Liver (tissue), 9 donors: ENCODE measurements around the gene P2RY13. TPM values are rescaled to one million over a fixed set of nuclear protein-coding genes. Genes with fewer than 3 reads are reported as not detected.

Experiments used
- DNase-seq: peaks from one replicate; pipeline ENCODE4 v3.0.0-alpha.2; 2017; ENCODE audit warnings: low spot score
- H3K27ac ChIP-seq, 2 donors: one replicate each; pipeline ENCODE4 v1.7.0; 2013; ENCODE audit warnings: inconsistent platforms in 2 of 2, low read length in 2 of 2, control low read depth in 1 of 2, low read depth in 1 of 2, mild to moderate bottlenecking in 1 of 2
- H3K27me3 ChIP-seq, 4 donors: one replicate each; pipeline versions ENCODE4 v1.6.1 to v1.7.0; 2013; ENCODE audit warnings: low read length in 3 of 4, inconsistent platforms in 1 of 4, mild to moderate bottlenecking in 1 of 4, moderate library complexity in 1 of 4; ENCODE audit not compliant: control insufficient read depth in 4 of 4, insufficient read depth in 4 of 4
- H3K36me3 ChIP-seq, 4 donors: one replicate each; pipeline versions ENCODE4 v1.6.1 to v1.7.0; 2013; ENCODE audit warnings: low read length in 3 of 4, mild to moderate bottlenecking in 3 of 4, low read depth in 1 of 4, moderate library complexity in 1 of 4; ENCODE audit not compliant: control insufficient read depth in 4 of 4, insufficient read depth in 3 of 4
- H3K4me1 ChIP-seq, 4 donors: one replicate each; pipeline versions ENCODE4 v1.6.1 to v1.7.0; 2013; ENCODE audit warnings: low read length in 3 of 4, mild to moderate bottlenecking in 3 of 4, moderate library complexity in 1 of 4; ENCODE audit not compliant: control insufficient read depth in 4 of 4, insufficient read depth in 4 of 4
- H3K4me3 ChIP-seq, 3 donors: one replicate each; pipeline versions ENCODE4 v1.6.1 to v1.7.0; 2013; ENCODE audit warnings: low read length in 3 of 3, control low read depth in 1 of 3, low read depth in 1 of 3, mild to moderate bottlenecking in 1 of 3
- H3K9ac ChIP-seq, 2 donors: one replicate each; pipeline ENCODE4 v1.7.0; 2013; ENCODE audit warnings: low read length in 2 of 2, mild to moderate bottlenecking in 2 of 2, moderate library complexity in 2 of 2, control low read depth in 1 of 2, low read depth in 1 of 2
- H3K9me3 ChIP-seq, 4 donors: one replicate each; pipeline versions ENCODE4 v1.6.1 to v1.7.0; 2013; ENCODE audit warnings: low read length in 3 of 4; ENCODE audit not compliant: control insufficient read depth in 4 of 4
- EGR1 ChIP-seq, 2 donors: IDR thresholded peaks; 2 replicates each; pipeline ENCODE4 v1.6.1; 2016 to 2018; ENCODE audit warnings: antibody characterized with exemption in 2 of 2, low read depth in 2 of 2
- FOXA1 ChIP-seq: IDR thresholded peaks from 2 replicates; pipeline ENCODE4 v1.6.1; 2016; ENCODE audit warnings: antibody characterized with exemption
- HNF4G ChIP-seq: IDR thresholded peaks from 2 replicates; pipeline ENCODE4 v1.6.1; 2016; ENCODE audit warnings: antibody characterized with exemption
- NR2F2 ChIP-seq: IDR thresholded peaks from 2 replicates; pipeline ENCODE4 v1.6.1; 2016; ENCODE audit warnings: antibody characterized with exemption
- RAD21 ChIP-seq, 2 donors: IDR thresholded peaks; 2 replicates each; pipeline ENCODE4 v1.6.1; 2016; ENCODE audit warnings: antibody characterized with exemption in 2 of 2, mild to moderate bottlenecking in 2 of 2
- RXRA ChIP-seq, 2 donors: IDR thresholded peaks; 2 replicates each; pipeline ENCODE4 v1.6.1; 2017 to 2018; ENCODE audit warnings: antibody characterized with exemption in 2 of 2, mild to moderate bottlenecking in 1 of 2
- TAF1 ChIP-seq: conservative IDR thresholded peaks from 2 replicates; pipeline ENCODE4 v1.6.1; 2016; ENCODE audit warnings: antibody characterized with exemption, mild to moderate bottlenecking
- YY1 ChIP-seq: IDR thresholded peaks from 2 replicates; pipeline ENCODE4 v1.6.1; 2016; ENCODE audit warnings: antibody characterized with exemption, mild to moderate bottlenecking
- WGBS: extraction: QIAGEN DNeasy Blood & Tissue Kit; methylation state at CpG from one replicate; pipeline ENCODE4 v1.1.7; 2013; 5-methylcytosine and 5-hydroxymethylcytosine counted together
- polyA plus RNA-seq, 2 donors: library from polyadenylated mRNA; stranded (reverse) in 1 of 2; unstranded in 1 of 2; fragments of 200-250 nt in 1 of 2; fragments of >200 nt in 1 of 2; fragmentation: Nextera tagmentation in 1 of 2; extraction: Ambion mirVana in 1 of 2; gene quantifications; one replicate each; pipeline versions ENCODE4 v1.2.1 to v1.2.3, GENCODE V29; 2013 to 2015
- total RNA-seq, 2 donors: library from RNA; depleted of rRNA; stranded (reverse); fragments of >200 nt; gene quantifications; one replicate each; pipeline ENCODE4 v1.2.3, GENCODE V29; 2014
- TF ChIP-seq, protein P1 (sequence below): IDR thresholded peaks from 2 replicates; pipeline ENCODE4 v1.6.1; 2016; ENCODE audit warnings: antibody characterized with exemption
- TF ChIP-seq, protein P2 (sequence below): IDR thresholded peaks from 2 replicates; pipeline ENCODE4 v1.6.1; 2016; ENCODE audit warnings: antibody characterized with exemption, mild to moderate bottlenecking
- TF ChIP-seq, protein P3 (sequence below): IDR thresholded peaks from 2 replicates; pipeline ENCODE4 v1.6.1; 2016; ENCODE audit warnings: antibody characterized with exemption
- TF ChIP-seq, protein P4 (sequence below): IDR thresholded peaks from 2 replicates; pipeline ENCODE4 v1.6.1; 2016; ENCODE audit warnings: antibody characterized with exemption
- donor health status: healthy.
- donor health status: healthy.
- donor health status: healthy.
- donor health status: healthy.
- donor health status: healthy.

P2RY13 gene
- total and polyA plus RNA-seq, 4 donors = 1.3 to 6.1 (median 3.2) TPM

GRCh38 chr3:151315136-151315535 is 14.2 kb downstream of the P2RY13 start:
- no peaks in the 10 kb centered on the region for H3K36me3 ChIP-seq
- TF ChIP-seq HNF4G (no peak), RXRA (IDR thresholded peaks at IDR 0.05) (no peak), YY1 (no peak), EGR1 (IDR thresholded peaks at IDR 0.05; ENCODE audit: low read depth in 2 of 2) (no peak), NR2F2 (no peak)
- TF ChIP-seq, protein P1, sequence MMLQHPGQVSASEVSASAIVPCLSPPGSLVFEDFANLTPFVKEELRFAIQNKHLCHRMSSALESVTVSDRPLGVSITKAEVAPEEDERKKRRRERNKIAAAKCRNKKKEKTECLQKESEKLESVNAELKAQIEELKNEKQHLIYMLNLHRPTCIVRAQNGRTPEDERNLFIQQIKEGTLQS = no peak
- TF ChIP-seq, protein P2, sequence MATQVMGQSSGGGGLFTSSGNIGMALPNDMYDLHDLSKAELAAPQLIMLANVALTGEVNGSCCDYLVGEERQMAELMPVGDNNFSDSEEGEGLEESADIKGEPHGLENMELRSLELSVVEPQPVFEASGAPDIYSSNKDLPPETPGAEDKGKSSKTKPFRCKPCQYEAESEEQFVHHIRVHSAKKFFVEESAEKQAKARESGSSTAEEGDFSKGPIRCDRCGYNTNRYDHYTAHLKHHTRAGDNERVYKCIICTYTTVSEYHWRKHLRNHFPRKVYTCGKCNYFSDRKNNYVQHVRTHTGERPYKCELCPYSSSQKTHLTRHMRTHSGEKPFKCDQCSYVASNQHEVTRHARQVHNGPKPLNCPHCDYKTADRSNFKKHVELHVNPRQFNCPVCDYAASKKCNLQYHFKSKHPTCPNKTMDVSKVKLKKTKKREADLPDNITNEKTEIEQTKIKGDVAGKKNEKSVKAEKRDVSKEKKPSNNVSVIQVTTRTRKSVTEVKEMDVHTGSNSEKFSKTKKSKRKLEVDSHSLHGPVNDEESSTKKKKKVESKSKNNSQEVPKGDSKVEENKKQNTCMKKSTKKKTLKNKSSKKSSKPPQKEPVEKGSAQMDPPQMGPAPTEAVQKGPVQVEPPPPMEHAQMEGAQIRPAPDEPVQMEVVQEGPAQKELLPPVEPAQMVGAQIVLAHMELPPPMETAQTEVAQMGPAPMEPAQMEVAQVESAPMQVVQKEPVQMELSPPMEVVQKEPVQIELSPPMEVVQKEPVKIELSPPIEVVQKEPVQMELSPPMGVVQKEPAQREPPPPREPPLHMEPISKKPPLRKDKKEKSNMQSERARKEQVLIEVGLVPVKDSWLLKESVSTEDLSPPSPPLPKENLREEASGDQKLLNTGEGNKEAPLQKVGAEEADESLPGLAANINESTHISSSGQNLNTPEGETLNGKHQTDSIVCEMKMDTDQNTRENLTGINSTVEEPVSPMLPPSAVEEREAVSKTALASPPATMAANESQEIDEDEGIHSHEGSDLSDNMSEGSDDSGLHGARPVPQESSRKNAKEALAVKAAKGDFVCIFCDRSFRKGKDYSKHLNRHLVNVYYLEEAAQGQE = no peak
- no peaks in the 10 kb centered on the region for H3K9me3 ChIP-seq
- no peak overlapping the region for H3K4me3 ChIP-seq
- WGBS = 90% methylated on average over 2 of the region's 2 CpGs
- H3K27me3 ChIP-seq = no peaks in the 10 kb centered on the region
- no peaks in the 10 kb centered on the region for H3K4me1 ChIP-seq
- no peak for DNase-seq
- H3K27ac ChIP-seq = no peak overlapping the region
- no peak overlapping the region for H3K9ac ChIP-seq

- TF ChIP-seq TAF1 = no peak
- TF ChIP-seq EGR1 (IDR thresholded peaks at IDR 0.05; ENCODE audit: low read depth in 2 of 2) = no peak
- TF ChIP-seq NR2F2 = no peak
- no peak for TF ChIP-seq RAD21 (IDR thresholded peaks at IDR 0.05)
- TF ChIP-seq YY1 = no peak
- TF ChIP-seq, protein P3, sequence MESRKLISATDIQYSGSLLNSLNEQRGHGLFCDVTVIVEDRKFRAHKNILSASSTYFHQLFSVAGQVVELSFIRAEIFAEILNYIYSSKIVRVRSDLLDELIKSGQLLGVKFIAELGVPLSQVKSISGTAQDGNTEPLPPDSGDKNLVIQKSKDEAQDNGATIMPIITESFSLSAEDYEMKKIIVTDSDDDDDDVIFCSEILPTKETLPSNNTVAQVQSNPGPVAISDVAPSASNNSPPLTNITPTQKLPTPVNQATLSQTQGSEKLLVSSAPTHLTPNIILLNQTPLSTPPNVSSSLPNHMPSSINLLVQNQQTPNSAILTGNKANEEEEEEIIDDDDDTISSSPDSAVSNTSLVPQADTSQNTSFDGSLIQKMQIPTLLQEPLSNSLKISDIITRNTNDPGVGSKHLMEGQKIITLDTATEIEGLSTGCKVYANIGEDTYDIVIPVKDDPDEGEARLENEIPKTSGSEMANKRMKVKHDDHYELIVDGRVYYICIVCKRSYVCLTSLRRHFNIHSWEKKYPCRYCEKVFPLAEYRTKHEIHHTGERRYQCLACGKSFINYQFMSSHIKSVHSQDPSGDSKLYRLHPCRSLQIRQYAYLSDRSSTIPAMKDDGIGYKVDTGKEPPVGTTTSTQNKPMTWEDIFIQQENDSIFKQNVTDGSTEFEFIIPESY = no peak
- TF ChIP-seq, protein P4, sequence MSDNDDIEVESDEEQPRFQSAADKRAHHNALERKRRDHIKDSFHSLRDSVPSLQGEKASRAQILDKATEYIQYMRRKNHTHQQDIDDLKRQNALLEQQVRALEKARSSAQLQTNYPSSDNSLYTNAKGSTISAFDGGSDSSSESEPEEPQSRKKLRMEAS = no peak
- TF ChIP-seq, protein P2 = no peak
- TF ChIP-seq, protein P1 = no peak
- no peak for TF ChIP-seq RXRA (IDR thresholded peaks at IDR 0.05)
- TF ChIP-seq FOXA1 = no peak
- Histone ChIP-seq H3K36me3 (no peaks in the 10 kb centered on the region), H3K4me1 (no peaks in the 10 kb centered on the region), H3K27ac (no peak overlapping the region), H3K4me3 (no peak overlapping the region), H3K9ac (no peak overlapping the region), H3K9me3 (no peaks in the 10 kb centered on the region), H3K27me3 (no peaks in the 10 kb centered on the region)
- 94% methylated on average over 5 of the region's 5 CpGs for WGBS
- no peak for DNase-seq
These were observed 14.8 kb downstream of the P2RY13 start for GRCh38 chr3:151314593-151314992.
